ENCODE results near the gene SYT1. TPM values are rescaled to one million over a fixed set of nuclear protein-coding genes. Genes with fewer than 3 reads are reported as not detected.

SYT1 gene
- polyA plus RNA-seq, 1 donor, result 1.4 TPM

DNA sequence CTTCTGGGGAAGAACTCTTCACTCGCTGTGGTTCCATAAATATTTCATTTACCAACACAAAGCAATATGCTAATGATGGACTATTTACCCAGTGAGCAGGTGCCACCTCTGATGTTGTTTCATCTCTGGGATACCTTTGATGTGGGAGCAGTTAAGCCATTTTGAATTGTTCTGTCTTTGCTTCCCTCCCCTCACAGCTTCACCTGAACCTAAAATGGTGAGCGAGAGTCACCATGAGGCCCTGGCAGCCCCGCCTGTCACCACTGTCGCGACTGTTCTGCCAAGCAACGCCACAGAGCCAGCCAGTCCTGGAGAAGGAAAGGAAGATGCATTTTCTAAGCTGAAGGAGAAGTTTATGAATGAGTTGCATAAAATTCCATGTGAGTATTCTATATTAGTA lies 352.7 kb downstream of the SYT1 start:
- no peak for DNase-seq (ENCODE audit: low read depth)

DNA sequence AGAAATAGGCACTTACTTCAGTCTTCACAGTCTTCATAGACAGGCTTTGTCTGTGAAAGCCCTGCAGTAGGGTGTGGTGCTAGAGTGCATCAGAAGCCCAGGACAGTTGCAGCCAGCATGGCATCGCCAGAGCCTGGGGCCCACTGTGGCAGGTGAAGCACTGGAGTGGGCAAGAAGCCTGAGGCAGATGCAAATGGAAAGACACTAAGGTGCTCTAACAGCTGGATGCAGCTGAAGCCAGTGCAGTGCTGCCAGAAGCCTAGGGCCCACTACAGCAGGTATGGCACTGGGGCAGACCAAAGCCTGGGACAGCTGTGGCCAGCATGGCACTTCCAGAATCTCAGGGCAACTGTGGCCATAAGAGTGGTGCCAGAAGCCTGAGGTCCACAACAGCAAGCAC lies 358.6 kb downstream of the SYT1 start:
- DNase-seq (ENCODE audit: low read depth), result no peak

DNA sequence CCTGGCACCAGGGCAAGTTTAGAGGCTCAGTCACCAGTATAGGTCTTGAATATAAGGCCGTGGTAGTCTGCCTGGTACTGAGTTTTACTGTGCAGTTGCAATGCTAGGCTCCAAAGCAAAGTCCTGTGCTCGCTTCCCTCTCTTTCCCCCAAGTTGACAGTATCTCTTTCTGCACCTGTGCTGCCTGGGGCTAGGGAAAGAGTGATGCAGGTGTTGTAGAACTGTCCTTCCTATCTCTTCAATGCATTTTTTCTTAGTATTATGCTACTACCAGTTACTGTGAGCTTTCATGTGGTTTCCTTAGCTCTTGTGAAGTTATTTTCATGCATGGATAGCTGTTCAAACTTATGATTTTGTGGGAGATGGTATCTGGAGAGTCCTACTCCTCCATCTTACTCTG lies 359.2 kb downstream of the SYT1 start:
- no peak for DNase-seq (ENCODE audit: low read depth)

DNA sequence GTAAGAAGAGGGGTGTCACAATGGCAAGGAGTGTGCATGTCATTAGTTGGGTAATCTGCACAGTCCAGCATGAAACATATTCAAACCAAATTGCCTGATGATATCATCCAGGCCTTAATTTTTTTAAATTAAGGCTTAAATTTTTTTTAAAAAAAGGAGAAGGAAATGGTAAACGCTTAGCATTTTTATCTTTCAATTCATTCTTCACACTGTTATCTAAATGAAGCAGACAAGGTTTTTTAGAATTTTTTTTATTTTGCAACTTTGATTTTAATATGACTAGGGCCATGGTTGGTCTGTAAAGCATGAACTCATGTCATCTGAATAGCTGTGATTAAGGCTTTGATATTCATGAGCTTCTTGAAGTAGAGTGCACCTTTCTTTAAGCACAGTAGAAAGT lies 362.5 kb downstream of the SYT1 start:
- no peak for DNase-seq (ENCODE audit: low read depth)

DNA sequence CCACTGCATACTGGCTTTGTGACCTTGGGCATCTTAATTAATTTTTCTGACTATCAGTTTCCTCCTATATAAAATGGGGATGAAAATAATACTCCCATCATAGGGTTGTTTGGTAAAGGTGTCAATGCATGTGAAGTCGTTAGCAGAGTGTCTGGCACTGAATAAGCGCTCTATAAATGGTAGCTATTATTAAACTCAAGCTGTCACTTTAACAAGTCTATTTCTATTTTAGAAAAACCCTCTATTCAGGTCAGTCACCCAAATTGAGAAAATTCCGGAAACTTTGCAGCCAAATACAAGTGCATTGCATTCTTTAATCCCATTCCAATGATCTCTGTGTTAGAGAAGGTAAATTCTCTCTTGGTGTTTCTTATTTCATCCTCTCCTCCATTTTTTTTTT lies 363.1 kb downstream of the SYT1 start:
- no peak for DNase-seq (ENCODE audit: low read depth)

DNA sequence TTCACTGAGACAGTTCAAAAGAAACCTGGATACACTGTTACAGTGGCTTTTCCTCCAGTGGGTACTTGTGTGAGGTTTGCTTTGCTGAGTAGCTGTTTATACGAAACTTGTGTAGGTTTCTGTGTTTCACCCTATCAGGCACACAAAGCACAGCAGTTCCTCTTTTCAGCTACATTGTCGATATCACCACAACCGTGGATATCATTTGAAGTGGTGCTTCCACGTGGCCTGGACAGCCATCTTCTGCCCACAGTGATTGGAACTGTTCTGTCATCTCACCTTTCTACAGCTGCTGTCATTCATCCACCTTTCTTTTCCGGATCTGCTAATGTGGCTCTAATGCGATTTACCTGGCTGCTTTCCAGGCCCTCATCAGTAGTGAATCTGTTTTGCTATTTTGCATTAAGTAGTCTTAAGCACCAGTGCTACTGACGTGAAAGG lies 368.8 kb downstream of the SYT1 start:
- DNase-seq (ENCODE audit: low read depth), result no peak

DNA sequence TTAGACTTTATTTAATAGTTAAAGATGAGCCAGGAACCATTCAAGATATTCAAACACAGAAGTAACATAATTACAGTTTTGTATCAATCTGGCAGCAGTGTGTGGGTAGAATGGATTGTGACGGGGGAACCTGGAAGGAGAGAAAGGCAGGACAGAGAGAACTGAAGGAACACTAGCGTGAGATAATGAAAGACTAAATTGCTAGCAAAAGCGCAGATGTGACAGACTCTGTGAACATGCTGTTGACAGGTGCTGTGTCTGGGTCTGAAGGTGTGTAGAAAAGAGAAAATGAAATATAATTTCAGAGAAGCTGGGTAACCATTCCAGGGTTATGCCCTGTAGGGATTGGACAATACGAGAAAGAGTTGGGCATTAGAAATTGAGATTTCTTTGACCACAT lies 372.3 kb downstream of the SYT1 start:
- DNase-seq (ENCODE audit: low read depth), result no peak

DNA sequence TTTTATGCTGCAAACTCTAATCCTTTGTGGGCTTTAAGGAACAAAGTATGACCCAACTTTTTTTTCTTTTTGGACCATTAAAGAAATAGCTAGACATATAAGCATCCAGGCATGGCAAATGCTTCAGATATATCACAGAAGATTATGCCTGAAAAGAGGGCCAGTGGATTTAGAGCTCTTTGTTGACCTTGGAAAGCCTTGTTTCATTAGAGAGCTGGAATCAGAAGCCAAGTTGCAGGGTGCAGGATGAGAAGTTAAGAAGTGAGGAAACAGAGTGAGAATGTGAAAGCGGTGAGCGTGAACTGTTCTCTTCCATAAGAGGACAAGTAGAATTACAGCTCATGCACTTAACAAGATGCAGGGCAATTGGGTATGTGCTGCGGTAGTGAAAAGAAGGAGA lies 373.7 kb downstream of the SYT1 start:
- no peak for DNase-seq (ENCODE audit: low read depth)

DNA sequence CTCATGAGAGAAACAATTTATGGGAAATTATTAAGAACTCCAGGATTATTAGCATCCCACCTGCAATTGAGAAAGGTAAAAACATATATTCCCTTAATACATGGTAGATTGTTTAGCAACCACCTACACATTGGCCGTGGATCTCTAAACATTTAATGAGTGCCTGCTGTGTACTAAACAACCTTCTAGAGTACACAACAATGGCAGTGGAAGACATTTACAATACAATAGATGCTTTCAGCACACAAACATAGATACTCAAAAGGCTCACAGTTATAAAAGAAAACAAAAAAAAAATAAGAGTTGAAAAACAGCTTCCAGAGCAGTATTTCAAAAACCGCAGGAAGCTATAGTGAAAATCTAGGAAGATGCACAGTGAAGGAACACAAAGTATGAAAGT lies 382.9 kb downstream of the SYT1 start:
- DNase-seq (ENCODE audit: low read depth), result no peak

DNA sequence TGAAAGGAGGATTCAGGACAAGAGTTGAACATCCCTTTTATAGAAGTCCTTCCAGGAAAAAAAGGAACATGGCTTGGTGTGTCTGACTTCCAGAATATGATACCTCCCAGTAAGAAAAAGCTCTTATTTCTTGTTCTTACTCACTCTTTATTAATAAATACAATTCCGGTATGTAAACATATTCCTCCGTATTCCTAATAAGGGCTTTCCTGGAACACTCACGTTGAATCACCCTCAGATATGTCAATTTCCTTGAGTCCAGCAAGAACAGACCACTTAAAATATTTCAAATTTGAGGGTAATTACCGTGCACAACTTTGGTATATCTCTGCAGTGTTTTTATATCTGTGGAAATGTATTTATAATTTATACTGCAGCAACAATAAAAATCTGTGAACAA lies 385.6 kb downstream of the SYT1 start:
- DNase-seq (ENCODE audit: low read depth), result no peak

DNA sequence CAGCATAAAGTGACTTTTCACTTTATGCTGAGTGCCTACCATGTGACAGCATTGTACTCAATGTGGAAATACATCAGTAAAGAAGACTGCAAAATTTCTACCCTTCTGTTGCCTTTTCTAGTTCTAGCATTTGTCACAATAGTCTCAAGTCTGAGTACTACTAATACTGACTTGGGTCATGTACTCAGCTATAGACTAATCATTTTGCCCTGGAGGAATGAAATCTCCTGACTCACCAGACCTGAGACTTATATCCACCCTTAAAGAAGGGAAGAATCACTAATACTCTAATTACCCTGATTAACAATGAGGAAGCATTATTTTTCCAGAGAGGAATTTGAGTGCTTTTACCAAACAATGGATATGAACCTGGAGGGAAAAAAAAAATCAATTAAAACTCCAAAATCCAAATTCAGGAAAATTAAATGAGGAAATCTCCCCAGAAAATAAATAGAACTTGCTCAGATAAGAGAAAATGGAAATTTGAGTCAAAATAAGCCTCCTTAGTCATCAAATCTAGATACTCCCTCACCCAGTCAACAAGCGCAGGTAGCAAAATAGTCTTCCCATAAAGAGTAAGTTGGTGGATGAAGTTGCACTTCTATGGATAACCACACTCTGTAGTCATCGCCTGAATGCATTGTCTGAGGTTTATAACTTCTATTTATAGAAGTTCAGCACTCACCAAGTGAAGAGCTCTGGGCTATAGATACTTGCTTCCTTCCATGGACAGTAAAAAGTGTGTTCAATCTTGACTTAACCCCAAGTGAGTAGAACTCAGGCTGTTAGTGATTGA lies 386.6 kb downstream of the SYT1 start:
- no peak for DNase-seq (ENCODE audit: low read depth)

DNA sequence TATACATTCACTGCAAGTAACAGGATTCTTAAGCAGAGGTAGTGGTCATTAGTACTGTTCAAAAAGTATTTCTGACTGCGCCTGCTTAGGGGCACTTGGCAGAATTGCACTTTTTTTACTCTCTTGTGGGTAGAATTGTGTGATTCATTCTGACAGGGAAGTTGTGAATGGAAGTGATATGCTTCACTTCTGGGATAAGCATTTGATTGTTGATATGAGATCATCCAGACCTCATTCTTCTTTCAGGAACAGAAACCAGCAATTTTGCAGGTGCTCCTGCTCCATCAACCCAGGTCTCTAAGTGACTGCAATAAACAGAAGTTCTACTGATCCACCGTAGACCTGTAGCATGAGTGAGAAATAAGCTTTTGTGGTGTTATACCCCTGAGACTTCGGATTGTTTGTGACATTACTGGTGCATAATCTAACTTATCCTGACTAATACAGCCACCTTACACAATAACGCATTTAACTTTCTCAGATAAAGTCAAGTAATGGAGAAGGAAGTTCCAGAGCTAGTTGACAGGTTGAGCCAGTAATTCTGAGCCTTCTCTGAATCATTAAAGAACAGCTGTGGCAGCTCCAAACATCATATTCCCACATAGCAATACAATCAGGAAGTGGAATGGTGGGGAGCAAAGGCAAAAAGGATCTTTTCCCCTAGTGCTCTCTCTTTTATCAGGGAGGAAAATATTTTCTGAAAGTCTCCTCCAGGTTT lies 387.9 kb downstream of the SYT1 start:
- no peak for DNase-seq (ENCODE audit: low read depth)

DNA sequence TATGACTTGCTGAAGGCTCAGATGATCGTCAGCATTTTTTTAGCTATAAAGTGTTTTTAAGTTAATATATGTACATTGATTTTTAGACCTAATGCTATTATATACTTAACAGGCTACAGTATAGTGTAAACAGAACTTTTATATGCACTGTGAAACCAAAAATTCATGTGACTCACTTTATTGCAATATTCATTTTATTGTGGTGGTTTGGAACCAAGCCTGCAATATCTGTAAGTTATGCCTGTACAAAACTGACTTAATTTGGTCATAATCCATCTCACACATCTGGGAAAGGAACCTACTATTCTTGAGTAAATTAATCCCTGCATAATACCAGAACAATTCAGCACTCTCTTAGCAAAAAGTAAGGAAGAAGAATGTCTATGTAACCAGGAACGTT lies 390.7 kb downstream of the SYT1 start:
- no peak for DNase-seq (ENCODE audit: low read depth)

DNA sequence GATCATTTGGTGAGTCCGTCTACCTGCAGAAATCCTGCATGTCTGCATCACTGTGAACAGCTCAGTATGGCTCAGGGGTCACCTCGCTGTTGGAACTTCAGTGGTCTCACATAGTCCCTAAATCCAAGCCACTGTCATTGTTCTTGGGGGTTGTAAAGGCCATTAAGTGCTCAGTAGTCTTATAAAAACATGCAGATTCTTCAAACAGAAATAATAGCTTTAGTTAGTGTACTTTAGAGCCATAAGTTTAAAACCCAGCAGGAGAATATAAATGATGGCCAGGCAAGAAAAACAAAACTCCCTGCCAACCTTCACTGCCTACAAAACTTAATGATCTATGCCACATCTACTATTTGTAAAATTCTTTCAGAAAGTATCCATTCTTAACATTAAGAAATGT lies 396.3 kb downstream of the SYT1 start:
- no peak for DNase-seq (ENCODE audit: low read depth)

DNA sequence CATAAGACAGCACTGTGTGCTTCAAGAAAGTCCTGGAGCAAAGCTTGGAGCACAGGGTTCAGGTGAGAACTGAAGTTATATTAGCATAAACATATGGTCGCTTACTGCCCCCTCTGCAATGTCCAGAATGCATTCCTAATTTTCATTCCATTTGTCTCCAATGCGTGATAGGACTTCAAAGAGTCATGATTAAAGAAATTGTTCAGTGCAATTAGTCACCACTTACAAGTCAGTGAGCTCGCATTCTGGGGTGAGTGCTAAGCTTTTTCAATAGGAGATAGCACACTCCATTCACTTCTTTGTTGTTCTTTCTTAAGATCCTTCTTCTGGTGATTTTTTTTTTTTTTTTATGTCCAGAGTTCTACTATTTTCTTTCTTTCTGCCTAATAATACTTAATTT lies 398.4 kb downstream of the SYT1 start:
- DNase-seq (ENCODE audit: low read depth), result no peak

DNA sequence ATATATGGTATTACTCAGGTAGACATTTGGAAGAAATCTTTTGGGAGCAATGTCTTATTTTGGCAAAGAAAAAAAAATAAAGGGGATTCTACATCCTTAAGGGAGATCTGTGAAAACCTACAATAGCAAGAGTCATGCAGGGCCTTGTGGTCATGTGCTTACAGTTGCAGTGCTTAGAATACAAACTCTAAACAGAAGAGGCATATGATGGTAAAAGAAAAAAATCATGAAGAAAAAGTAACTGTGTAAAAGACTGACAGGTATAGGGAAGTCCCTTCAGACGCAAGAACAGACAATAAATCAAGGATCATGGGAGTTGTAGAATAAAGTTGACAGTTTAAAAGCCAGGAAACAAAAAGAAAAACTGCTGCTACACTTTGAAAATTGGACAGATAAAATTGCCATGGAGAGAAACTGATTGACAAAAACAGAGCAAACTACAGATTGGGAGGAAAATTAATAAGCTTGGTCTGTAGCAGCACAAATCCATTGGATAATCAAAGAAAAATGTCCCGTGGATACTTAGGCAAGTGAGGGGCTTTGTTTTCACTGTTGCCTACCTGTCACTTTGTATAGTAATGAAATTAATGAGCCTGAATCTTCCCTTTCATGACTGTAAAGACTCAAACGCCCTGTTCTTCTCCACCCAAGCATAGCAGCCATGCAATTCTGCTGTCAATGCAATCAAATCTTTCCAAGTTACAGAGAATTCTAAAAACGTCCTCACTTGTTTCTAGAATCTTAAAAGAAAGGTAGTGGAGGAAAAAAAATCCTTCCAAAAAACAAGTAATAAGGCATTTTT lies 402.0 kb downstream of the SYT1 start:
- no peak for DNase-seq (ENCODE audit: low read depth)

DNA sequence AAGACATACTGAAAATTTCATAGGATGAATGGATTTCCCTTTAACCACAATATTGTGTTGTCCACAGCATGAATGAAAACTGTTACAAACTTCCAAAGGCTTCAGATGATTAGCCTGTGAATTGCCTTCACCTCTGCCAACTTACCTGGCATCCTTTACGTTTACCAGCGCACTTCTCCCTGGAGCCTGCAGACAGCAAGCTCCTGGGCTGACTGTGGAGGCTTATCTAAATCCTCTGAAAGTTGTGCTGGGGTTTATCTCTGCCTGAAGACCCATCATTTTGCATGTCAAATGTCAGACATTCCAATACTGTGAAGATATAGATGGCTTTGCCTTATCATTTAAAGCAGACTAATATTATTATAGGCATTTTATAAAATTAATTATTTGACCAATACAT lies 403.0 kb downstream of the SYT1 start:
- DNase-seq (ENCODE audit: low read depth), result no peak

DNA sequence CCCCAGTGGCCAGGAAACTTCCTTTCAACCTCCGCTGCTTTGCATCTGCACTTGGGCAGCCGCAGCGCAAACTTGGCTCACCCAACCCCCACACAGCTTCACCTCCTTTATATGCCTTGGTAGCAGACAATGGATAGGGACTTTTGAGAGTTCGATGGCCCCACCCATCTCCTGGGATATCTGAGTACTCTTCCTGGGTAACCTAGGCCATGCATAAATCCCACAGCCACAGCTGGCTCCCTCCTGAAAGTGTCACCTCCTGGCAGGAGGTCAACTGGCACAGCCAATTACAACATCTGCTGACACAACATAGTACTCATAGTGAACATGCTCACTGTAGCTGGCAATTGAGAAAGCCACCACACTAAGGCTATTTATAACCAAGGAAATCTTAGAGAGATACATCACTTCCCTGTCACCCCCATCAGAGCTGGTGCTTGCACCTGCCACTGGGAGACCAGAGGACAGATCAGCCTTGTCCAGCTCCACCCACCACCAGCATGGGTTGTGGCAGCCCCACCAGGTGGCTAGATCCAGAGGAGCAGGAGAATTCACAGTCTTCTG lies 410.0 kb downstream of the SYT1 start:
- DNase-seq (ENCODE audit: low read depth), result no peak

DNA sequence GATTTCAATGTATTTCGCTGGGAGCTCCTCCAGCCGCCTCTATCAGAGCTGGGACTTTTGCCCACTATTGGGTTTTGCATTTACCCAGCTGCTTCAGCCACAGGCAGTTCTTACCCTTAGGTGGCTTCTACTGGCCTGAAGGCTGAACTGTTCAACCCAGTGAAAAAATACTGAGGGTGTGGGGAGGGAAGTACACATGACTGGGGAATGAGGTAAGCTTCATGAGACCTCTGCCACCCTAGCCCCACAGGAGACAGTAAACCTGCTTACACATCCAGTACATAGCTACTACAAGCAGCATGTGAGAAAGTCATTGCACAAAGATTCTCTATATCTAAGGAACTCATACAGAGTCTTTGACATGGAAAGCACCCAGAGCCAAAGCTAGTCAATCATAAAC lies 411.1 kb downstream of the SYT1 start:
- no peak for DNase-seq (ENCODE audit: low read depth)

DNA sequence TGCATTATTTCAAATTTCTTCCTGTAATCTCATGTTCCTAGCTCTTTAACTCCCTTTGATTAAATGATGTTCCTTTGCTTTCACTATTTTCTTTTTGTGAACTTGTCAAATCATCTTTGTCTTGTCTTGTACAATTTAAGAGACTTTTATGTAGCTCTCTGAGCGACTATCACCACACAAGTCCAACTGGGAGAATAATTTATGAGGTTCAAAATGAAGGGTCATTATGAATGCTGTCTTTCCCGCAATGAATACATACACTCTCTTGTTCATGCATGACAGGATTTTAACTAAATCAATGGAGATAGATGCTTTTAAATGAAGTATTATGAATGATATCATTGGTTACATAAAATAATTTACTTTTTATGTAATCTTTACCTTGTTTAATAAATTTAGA lies 418.8 kb downstream of the SYT1 start:
- no peak for DNase-seq (ENCODE audit: low read depth)

DNA sequence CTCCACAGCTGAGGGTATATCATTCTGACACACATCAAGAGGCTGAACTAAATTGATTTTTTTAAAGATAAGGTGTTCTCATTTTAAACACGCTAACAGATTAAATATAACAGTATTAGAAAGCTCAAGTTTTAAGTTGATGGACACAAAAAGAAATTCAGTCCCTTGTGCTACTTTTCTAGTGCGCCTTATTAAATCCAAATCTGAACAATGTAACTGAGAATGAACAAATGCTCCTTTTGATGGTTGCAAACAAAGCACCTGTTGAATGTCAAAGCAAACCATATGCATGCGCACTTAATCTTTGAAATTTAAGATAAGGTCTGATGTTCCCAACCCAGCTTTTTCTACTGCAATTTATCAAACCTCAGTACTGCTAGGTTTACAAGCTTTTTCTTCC lies 424.3 kb downstream of the SYT1 start:
- DNase-seq (ENCODE audit: low read depth), result no peak

DNA sequence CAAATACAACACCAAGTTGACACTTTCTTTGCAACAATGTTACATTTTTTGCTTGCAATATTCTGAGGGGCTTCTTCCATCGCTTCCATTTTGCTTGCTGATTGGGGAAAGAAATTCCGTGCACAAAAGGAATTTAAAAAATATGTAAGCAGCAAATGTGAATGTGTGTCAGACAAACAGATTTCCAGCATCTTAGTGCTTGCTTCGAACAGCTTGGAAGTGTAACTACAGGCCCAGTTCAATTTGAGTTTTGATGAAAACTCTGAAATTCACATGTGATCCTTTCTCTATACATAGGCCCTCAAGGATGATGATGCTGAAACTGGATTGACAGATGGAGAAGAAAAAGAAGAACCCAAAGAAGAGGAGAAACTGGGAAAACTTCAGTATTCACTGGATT lies 427.1 kb downstream of the SYT1 start:
- DNase-seq (ENCODE audit: low read depth), result no peak

Measured in forelimb muscle (tissue), 1 donor.